Adrenal gland (tissue), 12 donors: ENCODE measurements around the gene MTHFD1L. TPM values are rescaled to one million over a fixed set of nuclear protein-coding genes. Genes with fewer than 3 reads are reported as not detected.

Experiments used
- DNase-seq, 7 donors: peaks; one replicate each; pipeline ENCODE4 v3.0.0-alpha.2; 2019 to 2020
- H3K27ac ChIP-seq, 5 donors: fragments of 200-600 bp; sonication (generic) in 4 of 5; 1 replicate in 3 of 5; 2 replicates in 2 of 5; pipeline versions ENCODE4 v1.5.1 to v1.8.0; 2016 to 2020; ENCODE audit warnings: mild to moderate bottlenecking in 1 of 5
- H3K27me3 ChIP-seq: fragments of 200-600 bp; 2 replicates; pipeline ENCODE4 v1.8.0; 2021
- H3K36me3 ChIP-seq, 2 donors: fragments of 200-600 bp; replicated peaks in 1 of 2; 1 replicate in 1 of 2; 2 replicates in 1 of 2; pipeline versions ENCODE4 v1.5.1 to v1.8.0; 2018 to 2022
- H3K4me1 ChIP-seq, 2 donors: fragments of 200-600 bp; replicated peaks in 1 of 2; 1 replicate in 1 of 2; 2 replicates in 1 of 2; pipeline versions ENCODE4 v1.5.1 to v1.8.0; 2018 to 2021
- H3K4me3 ChIP-seq, 4 donors: fragments of 200-600 bp; sonication (generic) in 3 of 4; one replicate each; pipeline ENCODE4 v1.5.1; 2016 to 2018
- H3K9me3 ChIP-seq, 3 donors: fragments of 200-600 bp; sonication (generic) in 1 of 3; replicated peaks in 1 of 3; 1 replicate in 2 of 3; 2 replicates in 1 of 3; pipeline versions ENCODE4 v1.5.1 to v1.8.0; 2016 to 2021
- POLR2A ChIP-seq, 2 donors: fragments of 450-650 bp; IDR thresholded peaks; one replicate each; pipeline ENCODE4 v1.6.1; 2017; ENCODE audit warnings: antibody characterized with exemption in 2 of 2, mild to moderate bottlenecking in 2 of 2, moderate library complexity in 1 of 2
- WGBS, 4 donors: extraction: QIAGEN DNeasy Blood & Tissue Kit in 2 of 4; methylation state at CpG; one replicate each; pipeline versions ENCODE4 v1.1.5 to v1.1.7; 2013 to 2017; 5-methylcytosine and 5-hydroxymethylcytosine counted together
- intact Hi-C, 2 donors: fragments of 100-400 bp; cut with DNase I; formaldehyde crosslinking; loops; one replicate each; pipeline versions ENCODE4 v1.14.1 to v1.15.0; 2022 to 2023
- polyA plus RNA-seq, 3 donors: library from polyadenylated mRNA; stranded (reverse); fragments of 200-250 nt in 2 of 3; fragments of 350-450 nt in 1 of 3; fragmentation: Illumina TruSeq in 1 of 3; extraction: RNeasy Lipid Tissue Mini Kit (QIAGEN cat#74804) in 1 of 3; gene quantifications; one replicate each; pipeline ENCODE4 v1.2.3, GENCODE V29; 2013 to 2014
- small RNA-seq, 2 donors: library from RNA; depleted of rRNA; stranded (forward); fragments of <200 nt; gene quantifications; one replicate each; pipeline ENCODE3, GENCODE V24; 2016
- total RNA-seq, 9 donors: library from RNA; depleted of rRNA in 4 of 9; stranded (reverse); fragments of >200 nt in 4 of 9; fragments of 120-200 nt in 1 of 9; fragmentation: NEBNext Ultra II Directional in 1 of 9; extraction: Animal tissue kit (Norgen Biotek cat#: 25700) in 1 of 9; gene quantifications; one replicate each; pipeline versions ENCODE4 v1.1.0 to v1.2.4, GENCODE V29; 2013 to 2023
- TF ChIP-seq, protein P1 (sequence below), 6 experiments: fragments of 450-650 bp in 4 of 6; fragments of 200-600 bp in 2 of 6; sonication (generic) in 1 of 6; IDR thresholded peaks; 1 replicate in 5 of 6; 2 replicates in 1 of 6; pipeline versions ENCODE4 v1.5.1 to v1.8.0; 2016 to 2021; ENCODE audit warnings: antibody characterized with exemption in 6 of 6, mild to moderate bottlenecking in 2 of 6, moderate library complexity in 1 of 6
- donor health status: healthy with polysubstance abuse.
- donor health status: Bipolar disorder and iron deficiency.
- donor health status: DM: yes; HTN: yes; CAD: no.
- donor health status: DM: no; HTN: no; CAD: no.
- donor health status: DM: no; HTN: no; CAD: no.
- donor health status: DM: yes; HTN: yes; CAD: no.

The MTHFD1L gene
- total and polyA plus RNA-seq, 12 donors = 8.5 to 28.8 (median 18.1) TPM

DNA sequence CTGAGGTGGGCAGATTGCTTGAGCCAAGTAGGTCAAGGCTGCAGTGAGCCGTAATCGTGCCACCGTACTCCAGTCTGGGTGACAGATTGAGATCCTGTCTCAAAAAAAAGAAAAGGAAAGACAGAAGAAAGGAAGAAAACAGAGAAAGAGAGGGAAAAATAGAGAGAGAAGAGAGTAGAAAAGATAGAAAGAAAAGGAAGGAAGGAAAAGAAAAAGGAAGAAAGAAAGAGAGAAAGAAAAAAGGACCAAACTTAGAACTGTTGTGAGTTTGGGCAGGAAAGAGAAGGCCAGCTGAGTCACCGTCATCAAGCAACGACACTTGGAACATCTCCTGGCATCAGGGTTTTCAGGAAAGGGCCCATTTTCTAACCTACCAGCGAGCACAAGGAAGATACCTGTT, 278.3 kb downstream of the MTHFD1L start:
- H3K27ac ChIP-seq = peak overlapping the region in 2 of 5 donors; percentile 9 to 49
- no peaks in the 10 kb centered on the region for H3K27me3 ChIP-seq
- no peaks in the 10 kb centered on the region for H3K36me3 ChIP-seq
- intact Hi-C loops = no loop called here
- DNase-seq = peak in 1 of 7 donors; percentile 27
- 31 to 40% (median 34%) methylated on average over 6 of the region's 6 CpGs for WGBS, 4 donors
- H3K9me3 ChIP-seq = no peaks in the 10 kb centered on the region
- TF ChIP-seq POLR2A (IDR thresholded peaks at IDR 0.05) = no peak
- TF ChIP-seq, protein P1, sequence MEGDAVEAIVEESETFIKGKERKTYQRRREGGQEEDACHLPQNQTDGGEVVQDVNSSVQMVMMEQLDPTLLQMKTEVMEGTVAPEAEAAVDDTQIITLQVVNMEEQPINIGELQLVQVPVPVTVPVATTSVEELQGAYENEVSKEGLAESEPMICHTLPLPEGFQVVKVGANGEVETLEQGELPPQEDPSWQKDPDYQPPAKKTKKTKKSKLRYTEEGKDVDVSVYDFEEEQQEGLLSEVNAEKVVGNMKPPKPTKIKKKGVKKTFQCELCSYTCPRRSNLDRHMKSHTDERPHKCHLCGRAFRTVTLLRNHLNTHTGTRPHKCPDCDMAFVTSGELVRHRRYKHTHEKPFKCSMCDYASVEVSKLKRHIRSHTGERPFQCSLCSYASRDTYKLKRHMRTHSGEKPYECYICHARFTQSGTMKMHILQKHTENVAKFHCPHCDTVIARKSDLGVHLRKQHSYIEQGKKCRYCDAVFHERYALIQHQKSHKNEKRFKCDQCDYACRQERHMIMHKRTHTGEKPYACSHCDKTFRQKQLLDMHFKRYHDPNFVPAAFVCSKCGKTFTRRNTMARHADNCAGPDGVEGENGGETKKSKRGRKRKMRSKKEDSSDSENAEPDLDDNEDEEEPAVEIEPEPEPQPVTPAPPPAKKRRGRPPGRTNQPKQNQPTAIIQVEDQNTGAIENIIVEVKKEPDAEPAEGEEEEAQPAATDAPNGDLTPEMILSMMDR (IDR thresholded peaks at IDR 0.05) = no peak
- H3K4me3 ChIP-seq = no peak overlapping the region
- H3K4me1 ChIP-seq = peaks cover 0 to 8% of the 10 kb centered on the region in 2 donors

DNA sequence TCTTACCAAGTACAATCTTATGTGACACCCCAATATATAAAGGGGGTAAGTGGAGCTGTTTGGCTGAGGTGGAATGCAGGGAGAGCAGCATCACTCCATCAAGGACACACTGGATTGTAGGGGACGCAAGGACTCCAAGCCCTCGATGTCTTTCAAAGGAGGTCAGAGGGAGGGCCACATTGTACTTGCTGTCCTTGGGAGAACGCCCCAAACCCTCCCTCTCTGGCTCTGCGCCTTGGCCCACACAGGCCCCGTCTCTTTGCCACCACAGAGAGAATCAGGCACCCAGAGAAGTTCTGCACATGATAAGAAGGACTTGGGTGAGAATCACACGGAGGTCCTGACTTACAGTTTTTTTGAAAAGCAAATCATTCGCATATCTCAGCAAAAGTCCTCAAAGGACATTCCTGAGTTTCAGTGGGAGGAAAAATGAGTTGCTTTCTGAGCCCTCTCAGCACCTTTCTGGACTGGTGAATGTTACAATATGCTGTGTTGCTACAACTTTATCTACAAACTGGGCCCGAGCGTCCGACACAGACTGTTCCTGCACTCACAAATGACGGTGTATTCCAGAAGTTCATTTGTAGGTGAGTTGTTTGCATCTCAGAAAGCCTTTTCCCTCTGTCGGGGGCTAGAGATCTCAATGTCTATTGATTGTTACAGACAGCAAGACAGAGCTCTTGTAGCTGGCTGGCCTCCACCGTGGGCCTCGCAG, 281.8 kb downstream of the MTHFD1L start:
- TF ChIP-seq POLR2A (IDR thresholded peaks at IDR 0.05) = no peak
- TF ChIP-seq, protein P1 (IDR thresholded peaks at IDR 0.05) = no peak
- intact Hi-C loops = no loop called here

DNA sequence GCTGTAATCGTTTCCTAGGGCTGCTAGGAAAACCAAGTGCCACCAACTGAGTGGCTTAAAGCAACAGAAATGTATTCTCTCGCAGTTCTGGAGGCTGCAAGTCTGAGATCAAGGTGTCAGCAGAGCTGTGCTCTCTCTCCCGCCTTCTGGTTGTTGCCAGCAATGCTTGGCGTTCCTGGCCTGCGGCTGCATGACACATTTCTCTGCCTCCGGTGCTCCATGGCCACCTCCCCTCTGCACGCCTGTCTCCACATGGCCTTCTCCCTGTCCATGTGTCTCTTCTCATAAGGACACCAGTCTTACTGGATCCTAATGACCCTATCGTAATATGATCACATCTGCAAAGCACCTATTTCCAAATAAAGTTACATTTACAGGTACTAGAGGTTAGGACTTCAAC, 282.6 kb downstream of the MTHFD1L start:
- Histone ChIP-seq H3K36me3 (no peaks in the 10 kb centered on the region), H3K4me3 (no peak overlapping the region), H3K4me1 (peaks cover 0 to 8% of the 10 kb centered on the region in 2 donors), H3K27ac (no peak overlapping the region), H3K9me3 (no peaks in the 10 kb centered on the region), H3K27me3 (no peaks in the 10 kb centered on the region)
- intact Hi-C loops = no loop called here
- no peak for TF ChIP-seq POLR2A (IDR thresholded peaks at IDR 0.05)
- TF ChIP-seq, protein P1 (IDR thresholded peaks at IDR 0.05) = no peak
- WGBS, 4 donors = 76 to 84% (median 77%) methylated on average over 8 of the region's 8 CpGs
- DNase-seq = peak in 1 of 7 donors; percentile 66

More for the DNA sequence above, 281.8 kb downstream of the MTHFD1L start:
- WGBS, 4 donors = 74 to 93% (median 81%) methylated on average over 9 to 14 of the region's 14 CpGs
- Histone ChIP-seq H3K27ac (peak overlapping the region in 1 of 5 donors; percentile 22), H3K36me3 (no peaks in the 10 kb centered on the region), H3K4me3 (no peak overlapping the region), H3K4me1 (peaks cover 0 to 8% of the 10 kb centered on the region in 2 donors), H3K9me3 (no peaks in the 10 kb centered on the region), H3K27me3 (no peaks in the 10 kb centered on the region)
- DNase-seq = no peak

DNA sequence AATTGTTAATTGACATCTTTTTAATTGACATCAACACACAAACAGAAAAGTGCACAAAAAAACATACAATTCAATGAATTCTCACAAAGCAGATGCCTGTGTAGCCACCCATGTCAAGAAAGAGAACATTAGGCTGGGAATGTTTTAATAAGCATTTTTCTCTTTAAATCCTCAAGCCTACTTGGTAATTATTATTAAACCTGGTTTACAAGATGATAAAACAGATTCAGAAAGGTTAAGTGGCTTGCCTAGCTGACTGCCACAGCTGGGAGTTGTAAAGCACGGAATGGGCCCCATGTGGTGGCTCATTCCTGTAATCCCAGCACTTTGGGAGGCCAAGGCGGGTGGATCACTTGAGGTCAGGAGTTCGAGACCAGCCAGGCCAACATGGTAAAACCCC, 284.3 kb downstream of the MTHFD1L start:
- H3K27me3 ChIP-seq = no peaks in the 10 kb centered on the region
- H3K27ac ChIP-seq = no peak overlapping the region
- H3K36me3 ChIP-seq = no peaks in the 10 kb centered on the region
- no peak for DNase-seq
- H3K4me3 ChIP-seq = no peak overlapping the region
- H3K9me3 ChIP-seq = no peaks in the 10 kb centered on the region
- WGBS, 4 donors = 72 to 100% (median 90%) methylated on average over 3 of the region's 3 CpGs
- no peak for TF ChIP-seq POLR2A (IDR thresholded peaks at IDR 0.05)
- TF ChIP-seq, protein P1 (IDR thresholded peaks at IDR 0.05) = no peak
- intact Hi-C loops = no loop called here
- H3K4me1 ChIP-seq = no peaks in the 10 kb centered on the region

Small RNAs within 50 kb of the gene (small RNA-seq; reads per million reads assigned to genes)
- 0 reads per million in 2 donors for gene RNU6-302P
